ENCODE data around the gene GTF2H1.
"Not testable (repeated sequence)": the region's sequence is repeated elsewhere in the genome, so short reads cannot be mapped to it uniquely, and the experiment has no call there.

GTF2H1 gene

DNA sequence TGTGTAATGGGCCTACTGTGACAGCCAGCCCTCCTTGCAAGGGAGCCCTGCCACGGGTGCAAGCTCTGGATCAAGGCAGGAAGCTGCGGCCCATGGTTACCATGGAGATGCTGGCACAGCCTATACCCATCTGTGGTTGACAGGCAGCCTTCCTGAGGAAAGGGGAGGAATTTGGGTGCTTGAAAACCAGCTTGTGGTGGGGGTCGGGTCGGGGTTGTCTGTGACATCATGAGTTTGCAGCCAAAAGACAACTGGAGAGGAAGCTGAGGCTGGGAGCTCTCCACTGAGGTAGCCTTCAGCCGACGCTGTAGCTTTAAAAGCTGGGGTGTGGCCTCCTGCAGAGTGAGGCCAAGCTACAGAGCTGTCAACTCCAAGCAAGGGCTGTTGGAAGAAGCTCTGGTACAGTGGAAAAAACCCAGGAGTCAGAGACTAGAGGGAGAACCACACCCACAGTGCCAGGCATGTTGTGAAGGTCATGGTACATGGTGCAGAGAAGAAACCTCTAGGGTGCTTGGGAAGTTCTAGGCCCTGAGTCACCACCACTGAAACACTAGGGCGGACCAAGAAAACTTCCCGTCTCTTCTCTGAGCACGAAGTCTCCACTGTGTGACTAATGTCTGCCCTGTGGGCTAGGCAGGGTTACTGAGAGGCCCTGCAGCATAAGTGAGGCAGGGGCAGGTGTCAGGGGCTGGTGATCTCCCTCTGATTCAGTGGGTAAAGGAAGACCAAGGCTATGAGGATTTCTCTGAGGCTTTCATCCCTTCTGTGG lies 61.2 kb downstream of the GTF2H1 start:
- peak; percentile 90 for DNase-seq

DNA sequence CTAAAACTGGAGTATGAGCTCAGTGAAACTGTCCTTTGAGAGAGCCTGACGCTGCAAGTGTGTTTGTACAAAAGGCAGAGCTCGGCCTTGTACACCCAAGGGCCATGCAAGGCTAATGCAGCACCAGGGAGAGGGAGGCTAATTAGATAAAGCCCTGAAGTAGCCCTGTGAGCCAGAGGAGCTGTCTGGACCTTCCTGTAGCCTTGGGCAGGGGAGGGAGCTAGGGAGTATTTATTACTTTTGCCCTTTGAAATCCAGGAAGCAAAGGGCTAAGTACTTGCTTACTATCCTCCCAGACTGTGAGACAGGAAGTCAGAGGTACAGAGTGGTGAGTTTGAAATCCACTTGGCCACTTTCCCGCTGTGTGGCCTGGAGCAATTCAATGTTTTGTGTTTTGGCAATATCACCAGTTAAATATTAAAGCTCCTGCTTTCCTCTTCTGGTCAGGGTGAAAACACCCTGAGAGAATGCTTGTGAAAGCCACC lies 61.8 kb downstream of the GTF2H1 start:
- DNase-seq, result peak; percentile 78

- DNase-seq, result no peak
Observed at GRCh38 chr11:18390088-18390487, 67.7 kb downstream of the GTF2H1 start.

GRCh38 chr11:18392434-18393321 lies 70.3 kb downstream of the GTF2H1 start:
- DNase-seq, result no peak

DNA sequence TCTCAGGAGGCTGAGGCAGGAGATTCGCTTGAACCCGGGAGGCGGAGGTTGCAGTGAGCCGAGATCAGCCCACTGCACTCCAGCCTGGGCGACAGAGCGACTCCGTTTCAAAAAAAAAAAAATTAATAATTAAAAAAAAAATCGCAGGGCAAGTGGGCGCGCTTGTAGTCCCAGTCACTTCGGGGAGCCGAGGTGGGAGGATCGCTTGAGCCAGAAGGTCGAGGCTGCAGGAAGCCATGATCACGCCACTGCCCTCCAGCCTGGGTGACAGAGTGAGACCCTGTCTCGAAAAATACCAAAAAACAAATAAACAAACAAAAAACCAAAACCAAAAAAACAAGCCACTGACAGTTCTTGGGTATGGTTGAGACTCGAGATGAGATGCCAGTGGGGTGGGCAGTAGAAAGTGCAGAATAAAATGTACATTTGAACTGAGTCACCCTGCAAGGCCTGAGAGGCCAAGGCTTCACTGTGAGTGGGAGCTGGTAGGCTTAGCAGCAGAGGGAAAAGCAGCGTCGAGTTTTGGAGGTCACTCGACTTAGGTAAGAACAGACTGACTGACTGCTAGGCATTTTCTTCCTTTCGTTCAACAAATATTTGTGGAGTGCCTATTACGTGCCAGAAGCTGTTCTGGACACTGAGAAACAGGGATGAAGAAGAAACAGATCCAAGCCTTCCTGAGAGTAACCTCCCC lies 71.4 kb downstream of the GTF2H1 start:
- peak; percentile 40 for DNase-seq

GRCh38 chr11:18394275-18394927 lies 72.0 kb downstream of the GTF2H1 start, which contains the start of gene LDHA:
LDHA (plus strand) TSS chr11:18394563; CDS start chr11:18396843, 2,280 bp downstream.
- DNase-seq, result peak; percentile 94

DNA sequence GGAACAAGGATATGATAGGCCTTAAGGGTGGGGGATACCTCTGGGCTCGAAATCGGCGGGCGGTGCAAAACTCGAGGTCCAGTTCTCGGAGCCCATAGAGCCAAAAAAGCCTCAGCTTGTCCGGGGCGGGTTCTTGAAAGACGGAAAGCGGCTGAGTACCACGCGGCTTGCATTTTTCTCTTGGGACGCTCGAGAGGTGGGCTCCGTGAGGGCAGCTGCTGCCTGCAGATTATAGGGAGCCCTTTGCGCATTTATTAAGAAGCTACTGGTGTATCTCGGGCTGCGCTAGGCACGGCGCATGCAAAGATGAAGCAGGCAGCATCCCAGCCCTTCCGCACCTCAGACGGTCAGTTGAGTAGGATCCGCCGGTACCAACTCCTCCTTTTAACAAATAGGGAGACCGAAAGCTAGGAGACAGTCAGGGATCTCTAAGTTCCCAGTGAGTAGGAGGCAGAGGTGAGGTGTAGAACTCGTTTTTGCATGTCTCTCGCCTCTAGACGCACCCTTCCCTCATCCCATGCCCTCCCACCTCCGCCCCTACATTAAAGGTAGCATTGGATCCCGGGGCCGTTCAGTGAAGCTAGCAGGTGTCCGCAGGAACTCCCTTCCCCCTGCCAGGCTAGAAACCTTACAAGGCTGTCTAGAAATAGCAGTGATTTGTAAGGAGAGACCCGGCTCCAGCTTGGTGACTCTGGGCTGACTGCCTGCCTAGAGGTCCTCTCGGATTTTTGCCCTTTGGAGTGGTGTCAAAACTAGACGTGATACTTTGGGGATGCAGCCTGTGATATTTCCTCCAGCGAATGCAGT lies 72.8 kb downstream of the GTF2H1 start:
- DNase-seq, result no peak

DNA sequence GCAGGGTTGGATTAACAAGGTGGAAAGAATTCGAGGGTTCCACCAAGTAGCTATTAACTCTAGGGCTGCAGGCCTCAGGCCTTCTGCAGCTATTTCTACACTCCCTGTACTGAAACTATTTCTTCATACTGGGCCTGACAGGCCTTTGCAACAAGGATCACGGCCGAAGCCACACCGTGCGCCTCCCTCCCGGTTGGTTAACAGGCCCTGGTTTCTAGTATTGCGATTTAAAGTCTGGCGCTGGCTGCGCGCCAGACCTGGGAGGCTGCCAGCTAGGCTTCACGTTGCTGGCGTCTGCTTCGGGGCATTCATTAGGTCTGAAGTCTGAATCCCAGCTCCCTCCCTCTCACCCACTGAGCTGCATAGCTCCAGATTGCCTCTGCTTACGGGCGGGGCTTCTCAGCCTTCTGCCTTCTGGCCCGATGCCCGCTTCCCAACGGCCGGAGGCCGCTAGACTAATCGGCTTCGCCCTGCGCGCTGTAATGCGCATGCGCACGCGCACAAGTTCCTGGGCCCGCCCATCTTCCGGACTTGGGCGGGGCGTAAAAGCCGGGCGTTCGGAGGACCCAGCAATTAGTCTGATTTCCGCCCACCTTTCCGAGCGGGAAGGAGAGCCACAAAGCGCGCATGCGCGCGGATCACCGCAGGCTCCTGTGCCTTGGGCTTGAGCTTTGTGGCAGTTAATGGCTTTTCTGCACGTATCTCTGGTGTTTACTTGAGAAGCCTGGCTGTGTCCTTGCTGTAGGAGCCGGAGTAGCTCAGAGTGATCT lies 73.6 kb downstream of the GTF2H1 start:
- peak; percentile 98 for DNase-seq

GRCh38 chr11:18397921-18398320 lies 75.6 kb downstream of the GTF2H1 start:
- DNase-seq, result no peak

- not testable (repeated sequence) for DNase-seq
Observed at GRCh38 chr11:18401077-18401476, 78.7 kb downstream of the GTF2H1 start.

DNA sequence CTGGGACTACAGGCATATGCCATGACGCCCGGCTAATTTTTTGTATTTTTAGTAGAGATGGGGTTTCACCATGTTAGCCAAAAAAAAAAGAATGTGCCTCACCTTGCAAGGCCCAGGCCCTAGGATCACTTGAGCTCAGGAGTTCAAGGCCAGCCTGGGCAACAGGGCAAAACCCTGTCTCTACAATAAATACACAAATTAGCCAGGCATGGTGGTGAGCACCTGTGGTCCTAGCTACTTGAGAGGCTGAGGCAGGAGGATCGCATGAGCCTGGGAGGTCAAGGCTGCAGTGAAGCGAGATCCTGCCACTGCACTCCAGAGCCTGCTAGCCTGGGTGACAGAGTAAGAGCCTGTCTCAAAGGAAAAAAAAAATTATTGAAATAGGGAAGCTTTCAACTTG lies 81.7 kb downstream of the GTF2H1 start:
- DNase-seq, result no peak

GRCh38 chr11:18407400-18407799 lies 85.0 kb downstream of the GTF2H1 start:
- DNase-seq, result not testable (repeated sequence)

DNA sequence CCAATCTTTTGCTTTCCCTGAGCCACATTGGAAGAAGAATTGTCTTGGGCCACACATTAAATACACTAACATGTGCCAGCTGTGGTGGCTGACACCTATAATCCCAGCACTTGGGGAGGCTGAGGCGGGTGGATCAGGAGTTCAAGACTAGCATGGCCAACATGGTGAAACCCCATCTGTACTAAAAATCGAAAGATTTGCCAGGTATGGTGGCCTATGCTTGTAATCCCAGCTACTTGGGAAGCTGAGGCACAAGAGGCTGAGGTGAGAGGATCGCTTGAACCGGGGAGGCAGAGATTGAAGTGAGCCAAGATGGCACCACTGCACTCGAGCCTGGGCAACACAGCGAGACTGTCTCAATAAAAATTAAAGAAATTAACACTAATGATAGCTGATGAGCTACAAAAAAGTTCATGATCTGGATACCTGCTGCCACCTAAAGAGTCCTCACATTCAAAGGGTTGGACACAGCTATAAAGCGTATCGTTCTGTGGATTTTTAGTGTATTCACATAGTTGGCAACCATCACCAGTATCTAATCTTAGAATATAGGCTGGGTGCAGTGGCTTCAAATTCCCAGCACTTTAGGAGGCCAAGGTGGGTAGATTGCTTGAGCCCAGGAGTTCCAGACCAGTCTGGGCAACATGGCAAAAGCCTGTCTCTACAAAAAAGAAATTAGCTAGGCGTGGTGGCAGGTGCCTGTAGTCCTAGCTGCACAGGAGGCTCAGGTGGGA lies 86.4 kb downstream of the GTF2H1 start:
- DNase-seq, result no peak

DNA sequence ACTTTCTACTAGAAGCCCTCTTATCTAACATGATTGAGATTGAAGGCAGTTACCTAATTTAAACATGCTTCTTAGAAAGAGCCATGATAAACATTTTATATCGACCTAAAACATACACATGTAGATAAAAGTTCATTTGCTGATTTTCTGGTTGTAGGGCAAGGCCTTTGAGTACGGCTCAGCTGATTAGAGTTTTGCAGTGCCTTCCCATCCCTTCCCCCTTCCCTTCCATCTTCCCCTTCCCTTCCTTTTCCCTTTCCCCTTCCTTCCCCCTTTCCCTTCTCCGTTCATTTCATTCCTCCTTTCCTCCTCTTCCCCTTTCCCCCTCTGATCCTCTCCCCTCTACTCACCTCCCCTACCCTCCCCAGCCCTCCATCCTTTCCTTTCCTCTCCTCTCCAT lies 94.1 kb downstream of the GTF2H1 start:
- no peak for DNase-seq
